ENCODE results near the gene BLM. TPM values are rescaled to one million over a fixed set of nuclear protein-coding genes. Genes with fewer than 3 reads are reported as not detected.

Gene BLM
- total RNA-seq, 1 experiment from 2014 or later = 15.6 TPM

- Histone ChIP-seq H3K27me3 (replicated peaks; ENCODE audit: control insufficient read depth, insufficient read depth, low read length) (no peaks in the 10 kb centered on the region), H3K9me3 (no peaks in the 10 kb centered on the region), H3K4me1 (no peaks in the 10 kb centered on the region), H3K4me3 (ENCODE audit: low read depth, low read length) (no peak overlapping the region), H3K36me3 (ENCODE audit: control insufficient read depth, insufficient read depth, low read length) (no peaks in the 10 kb centered on the region)
- Mint-ChIP-seq H3K36me3 (ENCODE audit: insufficient read depth, unreplicated experiment) (no peaks in the 10 kb centered on the region), H3K9me3 (ENCODE audit: unreplicated experiment) (no peaks in the 10 kb centered on the region), H3K27me3 (ENCODE audit: insufficient read depth, unreplicated experiment) (no peaks in the 10 kb centered on the region), H3K4me3 (ENCODE audit: unreplicated experiment) (no peak overlapping the region), H3K27ac (ENCODE audit: unreplicated experiment) (no peak overlapping the region), H3K4me1 (ENCODE audit: low read depth, unreplicated experiment) (no peaks in the 10 kb centered on the region)
- TF ChIP-seq CTCF (IDR thresholded peaks at IDR 0.05; ENCODE audit: insufficient read depth in 1 of 2, low read depth in 1 of 2, low read length in 1 of 2, severe bottlenecking in 1 of 2, unreplicated experiment in 1 of 2) = no peak
- ChIA-PET POLR2A (no interaction called here), CTCF (no interaction called here)
- intact Hi-C loops (cut with micrococcal nuclease; ENCODE audit: unreplicated experiment) = no loop called here
- no TSS peak for BruUV-seq (replicated peaks)
- no peak for DNase-seq
Observed at GRCh38 chr15:90683876-90684275, 33.3 kb upstream of the BLM start.

- Histone ChIP-seq H3K4me1 (no peaks in the 10 kb centered on the region), H3K36me3 (ENCODE audit: control insufficient read depth, insufficient read depth, low read length) (no peaks in the 10 kb centered on the region), H3K9me3 (no peaks in the 10 kb centered on the region), H3K4me3 (ENCODE audit: low read depth, low read length) (no peak overlapping the region), H3K27me3 (replicated peaks; ENCODE audit: control insufficient read depth, insufficient read depth, low read length) (no peaks in the 10 kb centered on the region)
- Mint-ChIP-seq H3K9me3 (ENCODE audit: unreplicated experiment) (no peaks in the 10 kb centered on the region), H3K4me3 (ENCODE audit: unreplicated experiment) (no peak overlapping the region), H3K36me3 (ENCODE audit: insufficient read depth, unreplicated experiment) (no peaks in the 10 kb centered on the region), H3K27ac (ENCODE audit: unreplicated experiment) (no peak overlapping the region), H3K4me1 (ENCODE audit: low read depth, unreplicated experiment) (no peaks in the 10 kb centered on the region), H3K27me3 (ENCODE audit: insufficient read depth, unreplicated experiment) (no peaks in the 10 kb centered on the region)
- TF ChIP-seq CTCF (IDR thresholded peaks at IDR 0.05; ENCODE audit: insufficient read depth in 1 of 2, low read depth in 1 of 2, low read length in 1 of 2, severe bottlenecking in 1 of 2, unreplicated experiment in 1 of 2) = no peak
- POLR2A ChIA-PET = no interaction called here
- no peak for DNase-seq
- intact Hi-C loops (cut with micrococcal nuclease; ENCODE audit: unreplicated experiment) = no loop called here
- no TSS peak for BruUV-seq (replicated peaks)
- CTCF ChIA-PET = no interaction called here
Observed at GRCh38 chr15:90684281-90684680, 32.9 kb upstream of the BLM start.

GRCh38 chr15:90685591-90686434 lies 31.3 kb upstream of the BLM start:
- H3K36me3 Mint-ChIP-seq (ENCODE audit: insufficient read depth, unreplicated experiment) = no peaks in the 10 kb centered on the region
- TF ChIP-seq CTCF (IDR thresholded peaks at IDR 0.05; ENCODE audit: insufficient read depth in 1 of 2, low read depth in 1 of 2, low read length in 1 of 2, severe bottlenecking in 1 of 2, unreplicated experiment in 1 of 2) = no peak
- Histone ChIP-seq H3K27me3 (replicated peaks; ENCODE audit: control insufficient read depth, insufficient read depth, low read length) (no peaks in the 10 kb centered on the region), H3K9me3 (no peaks in the 10 kb centered on the region), H3K36me3 (ENCODE audit: control insufficient read depth, insufficient read depth, low read length) (no peaks in the 10 kb centered on the region), H3K4me3 (ENCODE audit: low read depth, low read length) (no peak overlapping the region), H3K4me1 (no peaks in the 10 kb centered on the region)
- BruUV-seq (replicated peaks) = no TSS peak
- POLR2A ChIA-PET = no interaction called here
- CTCF ChIA-PET = interaction anchor here (0.6 kb wide), 1 partner anchor 221 kb away, joined by 3 read pairs; no protein-coding TSS in a partner anchor
- H3K9me3 Mint-ChIP-seq (ENCODE audit: unreplicated experiment) = no peaks in the 10 kb centered on the region
- H3K27me3 Mint-ChIP-seq (ENCODE audit: insufficient read depth, unreplicated experiment) = no peaks in the 10 kb centered on the region
- no peaks in the 10 kb centered on the region for H3K4me1 Mint-ChIP-seq (ENCODE audit: low read depth, unreplicated experiment)
- intact Hi-C loops (cut with micrococcal nuclease; ENCODE audit: unreplicated experiment) = no loop called here
- H3K4me3 Mint-ChIP-seq (ENCODE audit: unreplicated experiment) = no peak overlapping the region
- no peak for DNase-seq
- H3K27ac Mint-ChIP-seq (ENCODE audit: unreplicated experiment) = no peak overlapping the region
